Dendritic cell treated with granulocyte-macrophage colony-stimulating factor and Interleukin-4, amounts not matched to agents 40 ng/mL and 50 ng/mL, for 4 days (primary cell): ENCODE data around the gene RPS24.
A peak's percentile ranks its signal among the peaks of the same experiment; 100 is the strongest.
"Not testable (repeated sequence)": the region's sequence is repeated elsewhere in the genome, so short reads cannot be mapped to it uniquely, and the experiment has no call there.

ENCODE experiments used
- H3K27ac Mint-ChIP-seq: one replicate; pipeline ENCODE4 v1.8.0; 2022; ENCODE audit warnings: mild to moderate bottlenecking, mixed read lengths
- H3K27me3 Mint-ChIP-seq: one replicate; pipeline ENCODE4 v1.8.0; 2022; ENCODE audit warnings: mild to moderate bottlenecking, mixed read lengths
- H3K36me3 Mint-ChIP-seq: one replicate; pipeline ENCODE4 v1.8.0; 2022; ENCODE audit warnings: low read depth, mixed read lengths
- H3K4me1 Mint-ChIP-seq: one replicate; pipeline ENCODE4 v1.8.0; 2022; ENCODE audit warnings: low read depth, mixed read lengths
- H3K4me3 Mint-ChIP-seq: one replicate; pipeline ENCODE4 v1.8.0; 2022; ENCODE audit warnings: mild to moderate bottlenecking, moderate library complexity, mixed read lengths
- H3K9me3 Mint-ChIP-seq: one replicate; pipeline ENCODE4 v1.8.0; 2022; ENCODE audit warnings: mixed read lengths
- intact Hi-C: fragments of 100-400 bp; cut with micrococcal nuclease; formaldehyde crosslinking; loops from one replicate; pipeline ENCODE4 v1.15.0; 2022

Gene RPS24

DNA sequence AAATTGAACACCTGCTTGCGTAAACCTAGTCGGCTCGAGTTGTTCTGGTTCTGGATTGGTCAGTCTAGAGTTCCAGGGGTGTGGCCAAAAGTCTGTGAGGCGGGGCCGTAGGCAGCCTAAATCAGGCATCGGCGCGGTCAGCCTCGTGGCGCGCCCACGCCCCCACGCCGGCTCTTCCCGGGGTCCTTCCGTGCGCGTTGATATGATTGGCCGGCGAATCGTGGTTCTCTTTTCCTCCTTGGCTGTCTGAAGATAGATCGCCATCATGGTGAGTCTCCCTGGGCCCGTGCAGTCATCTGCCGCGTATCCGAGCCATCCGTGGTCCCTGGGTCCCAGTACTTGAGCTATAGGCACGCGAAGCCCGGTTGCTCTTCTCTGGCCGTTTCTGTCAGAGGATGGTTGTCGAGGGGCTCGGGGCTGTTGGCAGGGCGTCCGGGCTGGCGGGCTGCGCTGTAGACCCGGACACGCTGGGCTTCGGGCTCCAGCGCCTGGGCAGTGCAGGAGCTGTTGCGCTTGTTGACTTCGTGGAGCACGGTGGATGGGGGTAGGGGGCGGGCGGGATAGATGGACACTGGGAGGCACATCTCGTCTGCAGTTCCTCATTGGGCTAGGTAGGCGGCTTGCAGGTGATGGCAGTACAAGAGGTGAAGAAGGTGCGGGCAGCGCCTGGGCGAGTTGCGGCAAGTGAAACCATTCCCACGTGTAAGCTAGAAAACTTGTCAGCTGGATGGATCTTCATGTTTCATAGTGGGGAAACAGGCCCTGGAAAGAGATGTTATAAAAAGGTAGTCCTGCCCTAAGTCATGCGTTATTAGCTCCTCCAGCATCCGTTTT is at the start of gene RPS24:
Gene RPS24 (plus strand): TSS at position 227 of the 834 bp plus-strand sequence. CDS start 39 bp downstream, at position 266.
- intact Hi-C loops, result no loop called here
- H3K9me3 Mint-ChIP-seq, result no peaks in the 10 kb centered on the region
- H3K36me3 Mint-ChIP-seq, result peaks cover 57% of the 10 kb centered on the region
- no peaks in the 10 kb centered on the region for H3K27me3 Mint-ChIP-seq
- peak within 1 kb of the TSS; percentile 82 for H3K27ac Mint-ChIP-seq
- H3K4me1 Mint-ChIP-seq, result peaks cover 43% of the 10 kb centered on the region
- peak within 1 kb of the TSS; percentile 88 for H3K4me3 Mint-ChIP-seq

DNA sequence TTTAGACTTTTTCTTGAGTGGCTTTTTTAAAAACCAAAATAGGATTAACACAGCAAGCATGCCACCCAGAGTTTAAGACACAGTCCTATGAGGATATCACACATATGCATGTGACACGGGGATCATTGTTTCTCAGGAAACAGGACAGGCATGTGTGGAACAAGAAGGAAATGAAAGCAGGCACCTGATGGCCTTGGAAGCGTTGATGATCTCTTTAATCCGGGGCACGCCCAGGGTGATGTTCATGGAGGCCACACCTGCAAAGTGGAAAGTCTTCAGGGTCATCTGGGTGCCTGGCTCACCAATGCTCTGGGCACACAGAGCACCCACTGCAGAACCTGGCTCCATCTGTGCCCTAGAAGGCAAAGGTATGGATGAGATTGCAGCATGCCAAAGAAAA is 48.7 kb upstream of the RPS24 start:
- Mint-ChIP-seq H3K27me3 (no peaks in the 10 kb centered on the region), H3K4me1 (no peaks in the 10 kb centered on the region), H3K36me3 (peaks cover 100% of the 10 kb centered on the region), H3K27ac (no peak overlapping the region), H3K4me3 (no peak overlapping the region), H3K9me3 (no peaks in the 10 kb centered on the region)
- intact Hi-C loops, result no loop called here

DNA sequence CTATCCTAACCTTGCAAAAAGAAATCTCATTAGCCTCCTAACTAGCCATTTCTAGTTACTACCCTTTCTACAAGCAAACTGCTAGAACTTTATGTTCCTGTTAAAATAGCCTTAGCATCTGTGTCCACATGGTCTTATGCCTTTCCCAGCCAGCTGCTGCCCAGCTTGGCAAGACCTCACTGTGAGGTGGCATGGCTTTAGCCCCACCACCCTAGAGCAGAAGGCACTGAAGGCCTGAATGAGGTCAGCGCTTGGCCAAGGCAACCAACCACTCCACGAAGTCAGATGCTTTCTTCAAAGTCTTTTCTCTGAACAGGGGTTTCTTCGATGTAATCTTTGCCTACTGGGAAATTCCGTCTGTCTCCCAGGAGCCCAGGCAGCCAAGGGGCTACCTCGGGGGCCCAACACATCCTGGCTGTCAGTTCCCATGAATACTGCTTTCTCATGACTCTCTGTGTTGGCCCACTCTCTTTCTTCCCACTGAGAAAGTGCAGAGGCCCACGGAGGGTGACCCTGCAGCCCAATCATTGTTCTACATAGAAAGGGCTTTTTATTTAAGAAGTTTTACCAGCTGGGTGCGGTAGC is 45.9 kb upstream of the RPS24 start:
- Mint-ChIP-seq H3K4me3 (no peak overlapping the region), H3K9me3 (no peaks in the 10 kb centered on the region), H3K4me1 (no peaks in the 10 kb centered on the region), H3K36me3 (peaks cover 96% of the 10 kb centered on the region), H3K27ac (no peak overlapping the region), H3K27me3 (no peaks in the 10 kb centered on the region)
- intact Hi-C loops, result no loop called here

DNA sequence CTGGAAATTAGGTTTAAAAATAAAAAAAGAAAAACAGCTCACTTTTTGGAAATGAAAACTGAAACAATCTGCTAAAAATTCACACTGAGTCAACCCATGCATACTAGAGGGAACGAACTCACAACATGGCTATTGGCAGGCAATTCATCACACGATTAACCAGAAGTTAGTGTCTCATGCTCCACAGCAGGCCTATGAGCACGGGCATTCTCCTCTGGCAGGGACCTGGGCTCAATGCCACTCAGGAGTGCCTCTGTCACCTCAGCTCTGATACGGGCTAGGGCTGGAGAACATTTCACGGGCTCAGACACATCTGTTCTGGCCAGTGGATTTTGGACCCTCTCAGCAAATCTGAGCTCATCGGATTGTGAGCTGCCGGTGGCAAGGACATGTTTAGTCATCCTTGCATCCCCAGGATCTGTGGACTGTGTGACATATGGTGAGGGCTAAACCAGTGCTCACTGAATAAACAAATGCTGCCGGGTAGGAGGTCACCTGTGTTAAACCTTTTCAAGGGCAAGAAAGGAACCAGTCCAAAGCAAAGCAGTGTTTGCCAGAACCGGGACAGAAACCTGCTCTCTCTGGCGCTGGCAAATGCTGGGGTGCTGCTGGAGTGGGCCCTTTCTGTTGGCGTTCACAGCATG is 44.5 kb upstream of the RPS24 start:
- no peaks in the 10 kb centered on the region for H3K27me3 Mint-ChIP-seq
- H3K4me3 Mint-ChIP-seq, result no peak overlapping the region
- no peaks in the 10 kb centered on the region for H3K9me3 Mint-ChIP-seq
- no peaks in the 10 kb centered on the region for H3K4me1 Mint-ChIP-seq
- H3K36me3 Mint-ChIP-seq, result peaks cover 96% of the 10 kb centered on the region
- H3K27ac Mint-ChIP-seq, result no peak overlapping the region
- intact Hi-C loops, result no loop called here

DNA sequence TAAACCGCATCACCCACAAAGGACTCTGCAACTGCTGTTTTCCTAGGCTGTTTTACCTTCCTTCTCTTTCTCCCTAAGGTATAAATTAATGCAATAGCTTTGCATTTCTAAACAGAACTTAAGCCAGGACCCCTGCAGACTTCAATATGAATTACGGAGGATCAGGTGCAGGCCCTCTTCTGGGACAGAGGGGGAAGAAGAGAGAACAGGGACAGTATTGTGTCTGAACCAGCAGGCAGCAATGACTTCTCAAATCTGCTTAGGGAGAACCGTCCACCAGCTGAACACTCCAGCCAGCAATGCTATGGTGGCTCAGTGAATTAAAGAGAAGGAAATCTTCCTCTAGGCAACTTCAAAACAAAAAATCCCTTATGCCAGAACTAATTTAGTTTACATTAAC is 40.0 kb upstream of the RPS24 start:
- no peaks in the 10 kb centered on the region for H3K4me1 Mint-ChIP-seq
- peaks cover 96% of the 10 kb centered on the region for H3K36me3 Mint-ChIP-seq
- no peaks in the 10 kb centered on the region for H3K9me3 Mint-ChIP-seq
- H3K4me3 Mint-ChIP-seq, result no peak overlapping the region
- intact Hi-C loops, result no loop called here
- H3K27ac Mint-ChIP-seq, result no peak overlapping the region
- no peaks in the 10 kb centered on the region for H3K27me3 Mint-ChIP-seq

DNA sequence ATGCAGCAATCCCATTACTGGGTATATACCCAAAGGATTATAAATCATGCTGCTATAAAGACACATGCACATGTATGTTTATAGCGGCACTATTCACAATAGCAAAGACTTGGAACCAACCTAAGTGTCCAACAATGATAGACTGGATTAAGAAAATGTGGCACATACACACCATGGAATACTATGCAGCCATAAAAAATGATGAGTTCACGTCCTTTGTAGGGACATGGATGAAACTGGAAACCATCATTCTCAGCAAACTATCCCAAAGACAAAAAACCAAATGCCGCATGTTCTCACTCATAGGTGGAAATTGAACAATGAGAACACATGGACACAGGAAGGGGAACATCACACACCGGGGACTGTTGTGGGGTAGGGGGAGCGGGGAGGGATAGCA is 34.9 kb upstream of the RPS24 start:
- H3K27me3 Mint-ChIP-seq, intact Hi-C loops, H3K27ac Mint-ChIP-seq, H3K4me1 Mint-ChIP-seq, H3K4me3 Mint-ChIP-seq, H3K9me3 Mint-ChIP-seq: not testable (repeated sequence)
- H3K36me3 Mint-ChIP-seq, result peaks cover 98% of the 10 kb centered on the region

DNA sequence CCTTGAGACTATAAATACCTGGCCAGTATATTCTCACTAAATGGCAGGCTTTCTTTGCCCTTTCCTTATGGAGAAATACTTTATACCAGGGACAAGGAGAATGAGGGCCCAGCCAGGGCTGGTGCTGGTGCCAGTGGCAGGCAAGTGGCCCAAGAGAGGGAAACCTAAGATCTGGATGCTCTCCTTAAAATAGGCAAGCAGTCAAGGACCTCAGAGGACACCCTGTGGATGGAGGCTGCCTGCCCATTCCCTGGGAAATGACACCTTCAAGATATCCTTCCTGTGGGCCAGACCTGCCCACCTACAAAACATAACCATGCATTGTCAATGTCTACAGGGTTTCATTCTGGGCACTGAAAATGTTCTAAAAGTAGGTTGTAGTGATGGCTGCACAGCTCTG is 33.5 kb upstream of the RPS24 start:
- Mint-ChIP-seq H3K9me3 (no peaks in the 10 kb centered on the region), H3K4me1 (no peaks in the 10 kb centered on the region), H3K27ac (no peak overlapping the region), H3K27me3 (no peaks in the 10 kb centered on the region), H3K4me3 (no peak overlapping the region), H3K36me3 (peaks cover 98% of the 10 kb centered on the region)
- intact Hi-C loops, result no loop called here

DNA sequence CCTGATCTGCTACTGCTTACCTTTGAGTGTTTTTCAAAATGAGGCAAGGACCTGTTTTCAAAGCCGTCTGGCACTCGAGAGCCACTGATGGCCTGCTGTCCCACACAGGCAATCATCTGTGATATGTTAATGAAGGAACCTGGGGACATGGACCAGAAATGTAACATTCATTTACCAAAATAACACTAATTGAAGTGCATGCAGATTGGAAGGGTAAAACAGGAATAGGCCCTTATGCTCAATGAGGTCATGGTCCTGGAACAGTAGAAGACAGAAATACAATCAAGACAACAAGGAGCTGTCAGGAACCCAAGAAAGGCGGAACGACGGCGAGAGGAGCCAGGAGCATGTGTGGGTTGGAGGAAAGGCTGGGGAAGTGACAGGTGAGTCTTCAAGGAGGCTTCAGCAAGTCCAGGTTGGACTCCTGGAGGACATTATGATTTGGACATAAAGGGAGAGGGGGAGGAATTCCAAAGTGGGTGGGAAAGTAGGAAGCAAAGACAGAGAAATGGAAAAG is 32.6 kb upstream of the RPS24 start:
- no peaks in the 10 kb centered on the region for H3K27me3 Mint-ChIP-seq
- no peak overlapping the region for H3K27ac Mint-ChIP-seq
- H3K4me1 Mint-ChIP-seq, result no peaks in the 10 kb centered on the region
- H3K36me3 Mint-ChIP-seq, result peaks cover 98% of the 10 kb centered on the region
- H3K9me3 Mint-ChIP-seq, result no peaks in the 10 kb centered on the region
- intact Hi-C loops, result no loop called here
- H3K4me3 Mint-ChIP-seq, result no peak overlapping the region

DNA sequence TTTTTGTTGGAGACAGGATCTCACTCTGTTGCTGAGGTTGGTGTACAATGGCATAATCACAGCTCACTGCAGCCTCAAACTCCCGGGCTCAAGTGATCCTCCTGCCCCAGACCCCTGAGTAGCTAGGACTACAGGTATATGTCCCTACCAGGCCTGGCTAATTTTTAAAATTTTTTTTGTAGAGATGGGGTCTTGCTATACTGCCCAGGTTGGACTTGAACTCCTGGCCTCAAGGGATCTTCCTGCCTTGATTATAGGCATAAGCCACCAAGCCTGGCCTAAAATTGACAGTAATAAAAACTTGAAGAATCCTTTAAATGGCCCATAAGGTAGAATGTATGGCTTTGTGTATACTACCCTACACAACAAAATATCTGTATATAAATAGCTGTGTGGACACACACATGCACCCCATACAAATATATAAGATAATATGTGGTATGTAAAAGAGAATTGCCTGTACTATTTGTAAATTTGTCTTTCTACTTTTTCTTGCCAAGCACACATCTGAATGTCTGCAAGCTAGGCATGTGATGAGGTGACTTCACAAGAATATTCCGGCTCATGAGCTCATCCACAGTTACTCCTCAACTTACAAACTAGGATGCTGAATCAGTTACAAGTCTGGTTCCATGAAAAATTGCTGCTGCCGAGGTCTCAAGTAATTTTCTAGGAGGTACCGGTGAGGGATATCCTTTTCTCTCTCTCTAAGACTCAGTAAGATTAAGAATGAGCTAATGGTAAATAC is 30.9 kb upstream of the RPS24 start:
- H3K27ac Mint-ChIP-seq, result no peak overlapping the region
- peaks cover 98% of the 10 kb centered on the region for H3K36me3 Mint-ChIP-seq
- H3K9me3 Mint-ChIP-seq, result no peaks in the 10 kb centered on the region
- H3K4me3 Mint-ChIP-seq, result no peak overlapping the region
- no peaks in the 10 kb centered on the region for H3K4me1 Mint-ChIP-seq
- intact Hi-C loops, result no loop called here
- H3K27me3 Mint-ChIP-seq, result no peaks in the 10 kb centered on the region

DNA sequence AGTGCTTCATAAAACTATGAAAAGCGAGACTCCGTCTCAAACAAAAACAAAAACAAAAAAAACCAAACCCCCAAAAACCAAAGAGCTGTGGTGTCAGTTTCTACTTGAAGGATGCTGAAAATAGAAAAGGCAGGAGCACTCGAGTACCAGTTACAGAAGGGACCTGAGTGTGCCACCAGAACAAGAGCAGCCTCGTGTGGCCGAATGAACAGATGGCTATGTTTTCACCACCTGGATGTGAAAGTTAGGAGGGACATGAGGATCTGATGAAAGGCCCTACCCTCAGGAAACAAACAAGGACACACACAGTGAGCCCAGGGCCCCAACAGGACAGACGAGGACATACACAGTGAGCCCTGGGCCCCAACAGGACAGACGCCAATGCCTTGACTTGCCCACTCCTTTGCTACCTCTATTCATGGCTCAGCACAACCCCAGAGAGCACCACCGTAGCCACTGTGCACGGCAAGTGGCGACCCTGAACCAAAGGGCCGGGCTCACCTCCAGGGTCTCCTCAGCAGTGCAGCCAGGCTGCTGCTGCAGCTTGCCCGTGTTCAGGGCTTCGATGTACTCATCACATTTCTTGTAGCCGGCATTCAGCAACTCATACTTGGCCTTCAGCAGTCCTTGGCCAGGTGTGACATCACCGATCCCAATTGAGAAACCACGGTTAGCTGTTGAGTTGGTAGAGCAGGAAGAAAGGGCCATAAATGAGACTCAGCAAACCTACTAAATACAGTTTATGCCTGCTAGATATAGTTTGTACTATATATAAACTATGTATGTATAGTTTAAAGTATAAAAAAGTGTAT is 29.2 kb upstream of the RPS24 start:
- no peaks in the 10 kb centered on the region for H3K9me3 Mint-ChIP-seq
- no peak overlapping the region for H3K4me3 Mint-ChIP-seq
- peaks cover 94% of the 10 kb centered on the region for H3K36me3 Mint-ChIP-seq
- intact Hi-C loops, result no loop called here
- no peak overlapping the region for H3K27ac Mint-ChIP-seq
- no peaks in the 10 kb centered on the region for H3K27me3 Mint-ChIP-seq
- no peaks in the 10 kb centered on the region for H3K4me1 Mint-ChIP-seq

DNA sequence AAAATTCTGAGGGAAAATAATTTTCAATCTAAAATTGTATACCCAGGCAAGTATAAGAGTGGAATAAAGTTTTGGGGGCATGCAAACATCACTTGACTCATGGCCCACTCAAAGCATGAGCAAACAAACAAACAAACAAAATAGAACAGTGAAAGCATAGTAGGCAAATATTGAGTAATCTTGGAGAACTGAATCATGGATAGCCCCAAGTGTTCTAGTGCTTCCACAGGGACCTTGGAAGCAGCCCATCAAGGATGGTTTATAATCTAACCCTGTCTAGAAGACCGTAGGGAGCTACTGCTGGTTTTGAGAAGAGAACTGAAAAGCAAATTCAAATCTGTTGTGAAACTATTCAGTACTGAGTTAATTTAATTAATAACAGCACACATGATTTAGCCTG is 26.5 kb upstream of the RPS24 start:
- peaks cover 96% of the 10 kb centered on the region for H3K36me3 Mint-ChIP-seq
- intact Hi-C loops, result no loop called here
- H3K9me3 Mint-ChIP-seq, result no peaks in the 10 kb centered on the region
- H3K4me1 Mint-ChIP-seq, result no peaks in the 10 kb centered on the region
- H3K27me3 Mint-ChIP-seq, result no peaks in the 10 kb centered on the region
- no peak overlapping the region for H3K4me3 Mint-ChIP-seq
- no peak overlapping the region for H3K27ac Mint-ChIP-seq

DNA sequence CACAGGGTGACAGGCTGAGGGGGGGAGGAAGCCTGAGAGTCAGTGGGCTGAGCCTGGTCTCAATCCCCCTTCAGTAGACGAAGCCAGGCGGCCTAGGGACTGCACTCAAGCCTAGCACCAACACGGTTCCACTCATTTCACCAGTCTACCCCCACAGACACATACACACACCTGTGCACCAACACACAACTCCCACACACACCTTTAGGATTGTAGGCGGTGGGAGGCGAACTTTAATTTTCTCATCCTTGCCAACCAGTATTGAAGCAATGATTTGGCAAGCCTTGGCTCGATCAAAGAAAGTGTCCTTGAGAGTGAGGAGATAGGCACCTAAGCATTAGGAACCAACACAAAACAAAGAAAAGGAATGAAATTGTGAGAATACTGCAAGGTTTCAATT is 24.0 kb upstream of the RPS24 start:
- no peak overlapping the region for H3K4me3 Mint-ChIP-seq
- H3K36me3 Mint-ChIP-seq, result peaks cover 96% of the 10 kb centered on the region
- H3K27ac Mint-ChIP-seq, result no peak overlapping the region

DNA sequence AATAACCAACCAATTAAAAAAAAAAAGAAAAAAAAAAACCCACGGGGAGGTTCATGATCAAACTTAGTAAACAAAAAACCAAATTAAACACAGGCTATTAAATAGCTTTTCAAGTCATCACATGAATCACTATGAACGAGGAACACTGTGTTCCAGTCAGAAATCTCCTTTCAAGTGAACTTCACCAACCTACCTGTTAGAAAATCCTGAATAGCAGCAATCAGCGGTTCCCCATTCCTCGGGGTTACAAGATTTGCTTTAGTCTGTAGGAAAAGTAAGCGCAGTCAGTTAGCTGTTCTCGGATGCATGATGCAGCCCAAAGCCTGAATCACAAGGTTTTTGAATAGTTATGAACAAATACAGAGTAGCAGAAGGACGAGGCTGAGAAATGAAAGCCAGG is 23.4 kb upstream of the RPS24 start:
- Mint-ChIP-seq H3K4me3 (no peak overlapping the region), H3K27ac (no peak overlapping the region), H3K9me3 (no peaks in the 10 kb centered on the region), H3K36me3 (peaks cover 96% of the 10 kb centered on the region), H3K4me1 (no peaks in the 10 kb centered on the region), H3K27me3 (no peaks in the 10 kb centered on the region)
- intact Hi-C loops, result no loop called here

More for the DNA sequence above, 24.0 kb upstream of the RPS24 start:
- Mint-ChIP-seq H3K9me3 (no peaks in the 10 kb centered on the region), H3K27me3 (no peaks in the 10 kb centered on the region), H3K4me1 (no peaks in the 10 kb centered on the region)
- intact Hi-C loops, result no loop called here
